Memory B cell (primary cell): ENCODE measurements around the gene TMEM238.
"Not testable (repeated sequence)": the region's sequence is repeated elsewhere in the genome, so short reads cannot be mapped to it uniquely, and the experiment has no call there.

Source experiments
- ATAC-seq: fragments of 150-1000 bp; cut with Tn5 transposase; 2 replicates; pipeline ENCODE4 v1.10.0; 2021; ENCODE audit warnings: low read depth, mild to moderate bottlenecking, moderate library complexity
- DNase-seq, 2 donors: peaks; one replicate each; pipeline ENCODE4 v3.0.0; 2022; ENCODE audit warnings: low spot score in 2 of 2
- H3K27ac Mint-ChIP-seq: one replicate; pipeline ENCODE4 v1.8.0; 2022; ENCODE audit warnings: mild to moderate bottlenecking, moderate library complexity, mixed read lengths
- H3K27me3 Mint-ChIP-seq: one replicate; pipeline ENCODE4 v1.8.0; 2022; ENCODE audit warnings: mixed read lengths
- H3K36me3 Mint-ChIP-seq: one replicate; pipeline ENCODE4 v1.8.0; 2022; ENCODE audit warnings: mild to moderate bottlenecking, mixed read lengths
- H3K4me1 Mint-ChIP-seq: one replicate; pipeline ENCODE4 v1.8.0; 2022; ENCODE audit warnings: mixed read lengths
- H3K4me3 Mint-ChIP-seq: one replicate; pipeline ENCODE4 v1.8.0; 2022; ENCODE audit warnings: mild to moderate bottlenecking, moderate library complexity, mixed read lengths
- H3K9me3 Mint-ChIP-seq: one replicate; pipeline ENCODE4 v1.8.0; 2022; ENCODE audit warnings: mixed read lengths

TMEM238 gene

DNA sequence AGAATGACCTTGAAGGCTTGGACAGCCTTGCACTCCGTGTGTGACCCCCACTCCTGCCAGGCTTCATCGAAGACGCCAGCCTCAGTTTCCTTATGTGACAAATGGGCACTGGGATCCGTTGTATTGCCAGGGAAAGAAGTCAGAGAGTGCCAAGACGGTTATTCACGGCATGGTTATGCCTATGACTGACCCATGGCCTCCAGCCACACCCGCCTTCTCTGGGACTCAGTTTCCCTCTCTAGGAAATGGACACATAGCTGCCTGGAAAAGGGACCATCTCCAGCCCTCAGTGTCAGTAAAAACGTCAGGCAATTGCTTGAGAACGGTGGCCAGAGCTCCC is 24.4 kb upstream of the TMEM238 start:
- Mint-ChIP-seq H3K4me3 (peak overlapping the region; percentile 92), H3K4me1 (peaks cover 17% of the 10 kb centered on the region), H3K36me3 (peaks cover 15% of the 10 kb centered on the region), H3K27ac (peak overlapping the region; percentile 98), H3K9me3 (peaks cover 8% of the 10 kb centered on the region), H3K27me3 (no peaks in the 10 kb centered on the region)
- no peak for DNase-seq
- ATAC-seq = no peak

DNA sequence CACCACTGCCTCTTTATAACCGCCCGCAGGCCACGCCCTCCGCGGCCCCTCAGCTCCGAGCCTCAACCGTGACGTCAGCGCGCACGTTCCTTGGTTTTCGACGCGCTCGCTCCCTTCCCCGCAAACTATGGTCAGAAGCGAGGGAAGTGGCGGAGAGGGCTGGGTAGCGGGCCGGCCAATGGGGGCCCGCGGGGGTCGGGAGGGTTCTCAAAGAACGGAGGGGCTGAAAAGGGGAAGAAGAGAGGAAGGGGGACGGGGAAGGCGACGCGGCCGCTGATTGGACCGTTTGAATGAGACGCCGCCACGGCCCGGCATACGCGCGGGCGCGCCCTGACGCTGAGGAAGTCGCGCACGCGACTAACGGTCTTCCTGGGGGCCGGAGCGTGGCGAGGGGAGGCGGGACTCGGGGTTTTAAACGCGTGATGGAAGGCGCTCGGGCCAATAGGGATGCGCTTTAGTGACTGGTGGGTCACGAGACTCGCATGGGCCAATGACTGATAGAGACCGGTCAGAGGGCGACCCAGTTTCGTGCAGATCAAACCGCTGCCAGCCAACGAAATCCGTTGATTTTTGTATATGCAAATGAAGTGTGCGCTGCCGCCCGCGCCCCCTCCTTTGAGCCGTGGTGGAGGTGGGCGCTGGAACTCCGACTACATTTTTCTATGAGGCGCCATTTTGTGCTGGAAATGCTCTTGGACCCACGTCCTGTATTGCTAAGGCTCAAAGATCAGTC is 23.9 kb upstream of the TMEM238 start:
- Mint-ChIP-seq H3K27me3 (no peaks in the 10 kb centered on the region), H3K4me1 (peaks cover 17% of the 10 kb centered on the region), H3K9me3 (peaks cover 8% of the 10 kb centered on the region), H3K4me3 (peak overlapping the region; percentile 92), H3K27ac (peak overlapping the region; percentile 98), H3K36me3 (peaks cover 18% of the 10 kb centered on the region)
- peak; percentile 82 for ATAC-seq
- peak; percentile 96 to 98 for DNase-seq

DNA sequence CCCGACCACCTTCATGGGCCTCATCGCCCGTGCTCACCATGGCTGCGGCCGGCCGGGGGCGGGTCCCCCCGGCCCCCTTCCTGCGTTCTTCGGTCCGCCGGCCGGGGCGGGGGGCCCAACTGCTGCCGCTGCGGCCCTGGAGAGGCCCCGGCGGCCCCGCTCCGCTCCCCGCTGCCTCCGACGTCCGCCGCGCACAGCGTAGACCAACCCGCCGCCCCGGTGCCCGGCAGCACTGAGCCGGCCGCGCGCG is 23.4 kb upstream of the TMEM238 start, which contains the start of gene UBE2S:
TSS of gene UBE2S (minus strand) at position 239 of the 250 bp plus-strand sequence. CDS start at position 40, 199 bp downstream.
- DNase-seq, H3K27me3 Mint-ChIP-seq, ATAC-seq, H3K9me3 Mint-ChIP-seq: not testable (repeated sequence)
- H3K27ac Mint-ChIP-seq = peak within 1 kb of the TSS; percentile 98
- H3K36me3 Mint-ChIP-seq = peaks cover 18% of the 10 kb centered on the region
- peak within 1 kb of the TSS; percentile 92 for H3K4me3 Mint-ChIP-seq
- peaks cover 17% of the 10 kb centered on the region for H3K4me1 Mint-ChIP-seq

DNA sequence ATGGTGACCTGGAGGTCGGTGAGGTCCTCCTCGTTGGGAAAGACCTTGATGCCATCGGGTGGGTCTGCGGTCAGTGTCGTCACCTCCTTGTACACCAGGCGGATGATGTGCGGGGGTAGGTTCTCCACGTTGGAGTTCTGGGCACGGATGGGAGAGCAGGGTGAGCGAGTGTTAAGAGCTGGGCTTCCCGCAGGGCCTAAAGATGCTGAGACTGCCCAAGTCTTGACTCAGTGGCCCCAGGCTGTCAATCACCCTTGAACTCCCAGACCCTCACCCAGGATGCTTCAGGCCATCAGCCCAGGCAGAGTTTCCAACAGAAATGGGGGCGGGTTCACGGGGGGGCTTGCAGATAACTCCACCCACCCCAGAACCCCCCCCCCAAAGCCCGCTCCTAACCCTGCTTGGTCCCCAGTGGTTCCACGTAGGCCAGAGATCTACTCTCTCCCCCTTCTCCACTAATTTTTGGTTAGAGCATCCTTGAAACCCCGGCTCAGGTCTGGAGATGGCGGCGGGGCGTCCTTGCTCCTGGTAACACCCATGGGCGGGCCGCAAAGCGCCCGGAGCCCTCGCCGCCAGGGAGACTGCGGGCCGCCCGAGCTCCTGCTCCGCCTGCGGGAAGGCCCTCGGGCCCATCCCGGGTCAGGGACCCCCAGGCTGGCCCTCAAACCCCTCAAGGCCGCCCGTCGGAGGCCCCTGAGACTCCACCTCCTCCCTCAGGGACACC is 22.9 kb upstream of the TMEM238 start:
- DNase-seq (no peak), ATAC-seq (no peak)
- H3K27ac Mint-ChIP-seq = peak overlapping the region; percentile 98
- H3K36me3 Mint-ChIP-seq = peaks cover 18% of the 10 kb centered on the region
- H3K27me3 Mint-ChIP-seq = no peaks in the 10 kb centered on the region
- H3K9me3 Mint-ChIP-seq = peaks cover 8% of the 10 kb centered on the region
- H3K4me3 Mint-ChIP-seq = peak overlapping the region; percentile 92
- peaks cover 17% of the 10 kb centered on the region for H3K4me1 Mint-ChIP-seq

DNA sequence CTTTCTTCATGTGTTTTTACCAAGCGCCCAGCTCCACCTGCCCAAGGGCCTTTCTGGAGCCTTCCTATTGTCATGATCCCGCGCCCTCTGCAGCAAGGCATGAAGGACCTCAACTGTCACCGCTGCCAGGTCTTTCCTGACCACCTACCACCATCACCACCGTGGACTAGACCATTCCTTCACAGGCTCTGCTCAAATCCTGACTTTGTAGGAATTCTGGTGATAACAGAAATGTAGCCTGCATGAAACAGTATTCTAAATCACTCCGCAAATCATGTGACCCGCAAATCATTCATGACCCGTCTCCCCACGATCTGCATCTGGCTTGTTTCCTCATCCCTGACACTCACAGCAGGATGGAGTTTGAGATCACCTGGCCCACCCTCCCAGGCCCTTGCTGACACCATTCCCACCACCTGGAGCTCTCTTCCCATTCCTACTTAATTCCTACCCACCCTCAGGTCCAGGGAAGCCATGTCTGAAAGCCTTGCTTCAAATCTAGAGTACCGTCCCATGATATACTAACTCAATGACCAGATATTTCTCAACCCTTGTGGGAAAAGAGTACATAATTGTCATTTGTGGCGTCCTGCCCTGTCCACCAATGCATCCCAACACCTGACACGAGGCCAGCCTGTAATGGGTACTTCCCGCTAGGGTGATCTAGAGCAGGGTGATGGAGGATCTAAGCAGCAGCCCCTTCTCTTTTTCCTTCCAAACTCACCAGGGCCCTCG is 22.2 kb upstream of the TMEM238 start:
- no peak for DNase-seq
- no peak for ATAC-seq
- H3K36me3 Mint-ChIP-seq = peaks cover 20% of the 10 kb centered on the region
- no peaks in the 10 kb centered on the region for H3K27me3 Mint-ChIP-seq
- H3K4me3 Mint-ChIP-seq = peak overlapping the region; percentile 71
- H3K27ac Mint-ChIP-seq = peak overlapping the region; percentile 98
- peaks cover 7% of the 10 kb centered on the region for H3K9me3 Mint-ChIP-seq
- H3K4me1 Mint-ChIP-seq = peaks cover 17% of the 10 kb centered on the region

DNA sequence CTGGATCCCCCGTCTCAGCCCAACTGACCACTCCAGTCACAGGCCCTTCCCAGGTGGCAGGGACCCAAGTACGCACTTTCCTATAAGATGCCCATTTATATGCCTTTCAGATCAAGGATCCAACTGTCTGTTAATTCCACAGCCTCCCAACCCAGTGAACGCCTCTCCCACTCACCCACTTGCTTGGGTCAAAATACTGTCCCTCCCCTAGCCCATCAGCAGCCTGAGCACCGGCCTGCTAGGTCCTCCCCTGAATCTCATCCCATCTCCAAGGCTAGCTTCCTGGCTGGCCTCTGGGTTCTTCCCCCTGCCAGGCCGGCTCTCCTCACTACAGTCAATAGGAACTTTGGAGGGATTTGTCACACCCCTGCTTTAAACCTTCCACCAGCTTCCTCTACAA is 21.5 kb upstream of the TMEM238 start:
- H3K4me1 Mint-ChIP-seq = peaks cover 17% of the 10 kb centered on the region
- no peak overlapping the region for H3K27ac Mint-ChIP-seq
- ATAC-seq (no peak), DNase-seq (no peak)
- no peaks in the 10 kb centered on the region for H3K27me3 Mint-ChIP-seq
- peaks cover 6% of the 10 kb centered on the region for H3K9me3 Mint-ChIP-seq
- no peak overlapping the region for H3K4me3 Mint-ChIP-seq
- H3K36me3 Mint-ChIP-seq = peaks cover 22% of the 10 kb centered on the region

DNA sequence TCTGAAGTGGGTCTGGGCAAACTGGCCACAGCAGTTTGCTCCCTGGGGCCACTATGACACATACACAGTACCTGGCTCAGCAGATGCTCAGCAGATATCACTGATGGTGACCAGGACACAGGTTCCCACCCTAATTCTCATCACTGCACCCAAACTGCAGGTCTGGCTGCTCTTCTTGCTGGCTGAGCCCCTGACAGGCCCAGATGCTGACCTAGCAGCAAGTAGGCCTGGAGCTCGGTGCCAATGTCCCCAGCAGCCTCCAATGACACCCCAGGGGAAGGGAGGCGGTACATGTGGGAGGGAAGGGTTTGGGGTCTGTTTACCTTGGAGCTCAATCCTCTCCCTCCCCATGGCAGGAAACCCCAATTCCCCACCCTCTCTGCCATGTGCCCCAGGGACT is 18.4 kb upstream of the TMEM238 start:
- DNase-seq = no peak
- peaks cover 18% of the 10 kb centered on the region for H3K4me1 Mint-ChIP-seq
- ATAC-seq = no peak
- no peaks in the 10 kb centered on the region for H3K9me3 Mint-ChIP-seq
- H3K4me3 Mint-ChIP-seq = no peak overlapping the region
- no peak overlapping the region for H3K27ac Mint-ChIP-seq
- H3K36me3 Mint-ChIP-seq = peaks cover 22% of the 10 kb centered on the region
- H3K27me3 Mint-ChIP-seq = no peaks in the 10 kb centered on the region

DNA sequence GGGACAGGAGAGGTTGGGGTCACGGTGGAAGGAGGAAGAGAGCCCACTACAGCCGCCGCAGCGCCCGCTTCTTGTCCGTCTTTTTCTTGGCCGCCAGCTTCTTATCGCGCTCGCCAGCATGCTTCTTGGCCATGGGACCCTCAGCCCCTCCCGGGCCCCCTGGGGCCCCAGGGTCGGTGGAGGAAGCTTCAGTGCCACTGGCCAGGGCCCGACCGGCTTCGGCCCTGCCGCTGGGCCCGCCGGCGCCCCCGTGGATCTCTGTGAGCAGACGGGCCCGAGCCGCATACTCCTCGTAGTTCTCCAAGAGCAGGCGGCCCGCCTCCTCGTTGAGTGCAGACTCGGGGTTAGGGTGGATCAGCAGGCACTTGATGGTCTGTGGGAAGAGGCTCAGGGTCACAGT is 17.3 kb upstream of the TMEM238 start:
- Mint-ChIP-seq H3K36me3 (peaks cover 19% of the 10 kb centered on the region), H3K4me1 (peaks cover 14% of the 10 kb centered on the region)
- H3K27ac Mint-ChIP-seq, ATAC-seq, H3K9me3 Mint-ChIP-seq, DNase-seq, H3K4me3 Mint-ChIP-seq, H3K27me3 Mint-ChIP-seq: not testable (repeated sequence)

DNA sequence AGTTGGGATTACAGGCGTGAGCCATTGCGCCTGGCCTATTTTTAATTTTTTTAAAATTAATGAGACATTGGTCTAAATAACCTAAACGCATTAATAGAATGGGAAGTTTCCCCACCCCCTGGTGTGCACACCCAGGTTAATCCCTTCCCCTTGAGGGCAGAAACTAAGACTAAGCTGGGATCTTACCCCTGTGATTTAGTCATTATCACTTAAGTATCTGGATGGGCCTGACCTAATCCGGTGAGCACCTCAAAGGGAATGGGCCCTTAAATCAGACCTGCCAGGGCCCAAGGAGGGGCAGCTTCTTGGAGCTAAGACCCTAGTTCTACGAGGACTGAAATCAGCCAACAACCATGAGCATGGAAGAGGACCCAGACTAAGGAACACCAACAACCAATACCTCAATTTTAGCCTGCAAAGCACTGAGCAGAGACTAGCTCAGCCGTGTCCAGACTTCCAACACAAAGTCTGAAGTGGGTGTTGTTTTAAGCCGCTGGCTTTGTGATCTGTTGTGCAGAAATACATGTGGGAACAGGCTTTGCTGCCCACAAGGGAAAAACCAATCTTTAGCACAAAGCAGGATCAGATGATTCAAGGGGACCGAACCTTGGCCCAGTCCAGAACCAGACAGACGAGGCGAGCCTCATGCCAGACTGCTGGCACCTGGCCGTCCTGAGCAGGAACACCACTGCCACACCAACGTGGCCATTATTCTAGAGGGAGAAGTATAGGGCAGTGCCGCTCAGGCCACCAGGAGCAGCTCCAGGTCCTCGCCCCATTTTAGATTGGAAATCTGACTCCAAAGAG is 16.4 kb upstream of the TMEM238 start:
- H3K4me1 Mint-ChIP-seq = peaks cover 7% of the 10 kb centered on the region
- no peak for DNase-seq
- ATAC-seq = no peak
- no peak overlapping the region for H3K4me3 Mint-ChIP-seq
- H3K9me3 Mint-ChIP-seq = no peaks in the 10 kb centered on the region
- H3K36me3 Mint-ChIP-seq = peaks cover 12% of the 10 kb centered on the region
- H3K27me3 Mint-ChIP-seq = no peaks in the 10 kb centered on the region
- no peak overlapping the region for H3K27ac Mint-ChIP-seq

DNA sequence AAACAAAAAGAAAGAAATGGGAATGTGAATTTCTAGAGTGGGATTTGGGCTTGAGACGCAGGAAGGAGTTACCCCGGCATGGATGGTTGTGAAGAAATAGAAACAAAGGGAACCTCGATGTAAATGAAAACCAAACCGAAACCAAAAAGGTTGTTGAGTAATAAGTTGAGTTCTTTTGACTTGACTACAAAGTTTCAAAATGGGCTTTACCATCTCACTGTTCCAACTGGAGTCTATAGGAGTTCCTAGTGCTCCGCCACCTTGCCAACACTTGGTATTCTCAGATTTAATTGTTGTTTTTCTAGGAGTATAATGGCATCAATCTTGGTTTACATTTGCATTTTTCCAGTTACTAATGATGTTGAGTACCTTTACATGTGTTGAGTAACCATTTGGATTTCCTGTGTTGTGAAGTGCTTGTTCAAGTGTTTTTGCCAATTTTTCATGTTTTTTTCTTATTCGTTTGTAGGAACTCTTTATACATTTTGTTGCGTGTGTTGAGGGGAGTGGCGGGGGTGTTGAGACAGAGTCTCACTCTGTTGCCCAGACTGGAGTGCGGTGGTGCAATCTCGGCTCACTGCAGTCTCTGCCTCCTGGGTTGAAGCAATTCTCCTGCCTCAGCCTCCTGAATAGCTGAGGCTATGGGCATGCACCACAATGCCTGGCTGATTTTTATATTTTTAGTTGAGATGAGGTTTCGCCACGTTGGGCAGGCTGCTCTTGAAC is 14.3 kb upstream of the TMEM238 start:
- Mint-ChIP-seq H3K4me3 (no peak overlapping the region), H3K9me3 (no peaks in the 10 kb centered on the region), H3K4me1 (peaks cover 6% of the 10 kb centered on the region), H3K27ac (no peak overlapping the region), H3K36me3 (peaks cover 8% of the 10 kb centered on the region), H3K27me3 (no peaks in the 10 kb centered on the region)
- ATAC-seq = no peak
- no peak for DNase-seq

DNA sequence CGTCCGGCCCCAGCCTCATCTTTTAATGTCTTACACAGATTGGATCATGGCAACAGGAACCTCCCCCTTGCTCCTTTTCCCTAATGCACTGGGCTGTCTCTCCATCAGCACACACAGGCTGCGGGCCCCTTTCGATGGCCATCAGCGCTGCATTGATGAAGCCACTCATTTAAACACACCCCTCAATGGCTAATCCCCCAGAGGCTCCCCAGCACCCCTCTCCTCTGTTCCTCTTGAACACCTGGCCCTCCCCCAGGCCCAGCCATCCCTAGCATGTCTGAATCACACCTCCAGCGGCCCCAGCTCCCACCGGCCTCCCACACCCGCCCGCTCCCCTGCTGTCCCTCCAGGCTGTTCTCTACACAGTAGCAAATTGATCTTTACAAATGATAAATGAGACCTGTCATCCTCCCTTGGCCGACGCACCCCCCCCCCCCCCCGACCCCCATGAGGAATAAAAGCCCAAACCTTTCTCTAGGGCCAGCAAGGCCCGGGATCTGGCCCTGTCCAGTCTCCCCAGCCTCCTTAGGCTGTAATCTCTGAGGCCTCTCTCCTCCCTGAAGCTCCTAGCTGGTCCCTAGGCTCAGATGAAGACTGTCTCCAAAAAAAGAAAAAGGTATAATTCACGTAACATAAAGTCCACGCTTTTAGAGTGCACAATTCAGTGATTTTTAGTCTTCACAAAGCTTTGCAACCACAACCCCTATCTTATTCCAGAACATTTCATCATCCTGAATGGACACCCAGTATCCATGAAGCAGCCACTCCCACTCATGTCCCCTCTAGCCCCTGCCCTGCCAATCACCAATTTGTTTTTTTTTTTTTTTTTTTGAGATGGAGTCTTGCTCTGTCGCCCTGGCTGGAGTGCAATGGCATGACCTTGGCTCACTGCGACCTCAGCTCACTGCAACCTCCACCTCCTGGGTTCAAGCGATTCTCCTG is 9.0 kb upstream of the TMEM238 start:
- H3K9me3 Mint-ChIP-seq = no peaks in the 10 kb centered on the region
- ATAC-seq (no peak), DNase-seq (no peak)
- H3K27ac Mint-ChIP-seq = peak overlapping the region; percentile 35
- H3K36me3 Mint-ChIP-seq = peaks cover 13% of the 10 kb centered on the region
- H3K4me1 Mint-ChIP-seq = peaks cover 25% of the 10 kb centered on the region
- H3K27me3 Mint-ChIP-seq = no peaks in the 10 kb centered on the region
- H3K4me3 Mint-ChIP-seq = no peak overlapping the region

DNA sequence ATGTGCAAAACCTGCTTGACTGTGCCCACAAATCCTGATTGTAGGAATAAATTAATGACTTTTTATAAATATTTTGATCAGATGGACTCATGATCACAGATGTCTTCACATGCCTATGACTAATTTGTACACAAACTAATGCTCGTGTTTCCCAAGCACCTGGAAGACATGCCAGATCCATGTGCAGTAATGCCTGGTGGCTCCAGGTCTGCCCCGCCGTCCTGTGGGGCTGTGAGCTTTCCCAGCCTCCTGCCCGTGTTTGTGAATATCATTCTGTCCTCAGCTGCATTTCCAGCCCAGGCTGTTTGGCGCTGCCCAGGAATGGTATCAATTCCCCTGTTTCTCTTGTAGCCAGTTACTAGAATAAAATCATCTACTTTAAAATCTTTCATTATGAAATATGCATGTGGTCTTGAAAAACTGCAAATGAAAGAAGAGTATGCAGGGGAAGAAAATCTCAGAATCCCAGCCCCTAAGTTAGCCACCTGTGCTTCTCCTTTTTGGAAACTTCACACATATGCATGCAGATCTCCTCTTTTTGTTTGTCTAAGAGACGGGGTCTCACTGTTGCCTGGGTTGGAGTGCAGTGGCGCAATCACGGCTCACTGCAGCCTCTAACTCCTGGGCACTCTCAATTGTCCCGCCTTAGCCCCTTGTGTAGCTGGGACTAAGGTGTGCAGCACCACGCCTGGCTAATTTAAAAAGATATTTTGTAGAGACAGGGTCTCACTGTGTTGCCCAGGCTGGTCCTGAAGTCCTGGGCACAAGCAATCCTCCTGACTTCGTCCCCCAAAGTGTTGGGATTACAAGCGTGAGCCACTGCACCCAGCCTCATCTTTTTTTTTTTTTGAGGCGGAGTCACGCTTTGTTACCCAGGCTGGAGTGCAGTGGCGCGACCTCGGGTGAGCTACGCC is 7.9 kb upstream of the TMEM238 start:
- Mint-ChIP-seq H3K9me3 (no peaks in the 10 kb centered on the region), H3K36me3 (peaks cover 13% of the 10 kb centered on the region), H3K27ac (no peak overlapping the region), H3K4me3 (no peak overlapping the region), H3K4me1 (peaks cover 30% of the 10 kb centered on the region), H3K27me3 (no peaks in the 10 kb centered on the region)
- no peak for ATAC-seq
- DNase-seq = no peak
